GM12878 (cell line): ENCODE data around the gene NECTIN1.

Experiments
- EGR1 ChIP-seq, 2 experiments: IDR thresholded peaks; 1 replicate in 1 of 2; 2 replicates in 1 of 2; pipeline ENCODE4 v1.6.1; 2011 to 2012; ENCODE audit warnings: low read depth in 2 of 2, low read length in 2 of 2, borderline replicate concordance in 1 of 2, mild to moderate bottlenecking in 1 of 2, moderate library complexity in 1 of 2
- SRF ChIP-seq, 2 experiments: IDR thresholded peaks; 2 replicates each; pipeline ENCODE4 v1.6.1; 2011; ENCODE audit warnings: low read depth in 2 of 2, low read length in 2 of 2, mild to moderate bottlenecking in 1 of 2, moderate library complexity in 1 of 2

GRCh38 chr11:119629085-119629484, 99.9 kb downstream of the NECTIN1 start:
- TF ChIP-seq SRF (IDR thresholded peaks at IDR 0.05; ENCODE audit: low read depth in 2 of 2, low read length in 2 of 2) (no peak), EGR1 (IDR thresholded peaks at IDR 0.05; ENCODE audit: borderline replicate concordance in 1 of 2, low read depth in 2 of 2, low read length in 2 of 2) (no peak)
